Sciatic nerve (tissue), 2 donors: ENCODE data around the gene PRAME. TPM values are rescaled to one million over a fixed set of nuclear protein-coding genes. Genes with fewer than 3 reads are reported as not detected.
A peak's percentile ranks its signal among the peaks of the same experiment; 100 is the strongest.
"Not testable (repeated sequence)": the region's sequence is repeated elsewhere in the genome, so short reads cannot be mapped to it uniquely, and the experiment has no call there.

Experiments
- ATAC-seq: fragments of 200-7000 bp; cut with Tn5 transposase; one replicate; pipeline ENCODE4 v1.9.1; 2020; ENCODE audit warnings: mild to moderate bottlenecking, moderate library complexity
- DNase-seq: peaks from one replicate; pipeline ENCODE4 v3.0.0-alpha.2; 2020; ENCODE audit warnings: low spot score
- intact Hi-C: fragments of 100-400 bp; cut with DNase I; formaldehyde crosslinking; loops from one replicate; pipeline ENCODE4 v1.14.2; 2022
- total RNA-seq: library from RNA; stranded (reverse); fragmentation: NEBNext Ultra II Directional; extraction: Animal tissue kit (Norgen Biotek cat#: 25700); gene quantifications from one replicate; pipeline ENCODE4 v1.2.1, GENCODE V29; 2021
- donor health status: DM: no; HTN: no; CAD: no.
- donor health status: DM: no; HTN: no; CAD: no.

PRAME gene
- total RNA-seq, 1 donor from 2014 or later, result 0.27 TPM

GRCh38 chr22:22584722-22585121 is 25.7 kb upstream of the PRAME start:
- intact Hi-C loops, result no loop called here
- no peak for DNase-seq

GRCh38 chr22:22583030-22583429 is 24.0 kb upstream of the PRAME start:
- ATAC-seq, result no peak
- DNase-seq, result no peak
- intact Hi-C loops, result no loop called here

More at GRCh38 chr22:22584722-22585121, 25.7 kb upstream of the PRAME start:
- ATAC-seq, result no peak

- intact Hi-C loops, DNase-seq, ATAC-seq: not testable (repeated sequence)
Measured at GRCh38 chr22:22581524-22581923, 22.5 kb upstream of the PRAME start.

GRCh38 chr22:22579869-22580604 is 21.0 kb upstream of the PRAME start:
- DNase-seq, result no peak
- no peak for ATAC-seq
- intact Hi-C loops, result no loop called here

GRCh38 chr22:22578702-22579424 is 19.8 kb upstream of the PRAME start:
- intact Hi-C loops, result no loop called here
- DNase-seq (no peak), ATAC-seq (peak; percentile 86)

- DNase-seq, result no peak
- intact Hi-C loops, result no loop called here
- no peak for ATAC-seq
Measured at GRCh38 chr22:22576989-22577427, 17.9 kb upstream of the PRAME start.

GRCh38 chr22:22576244-22576988 is 17.4 kb upstream of the PRAME start:
- intact Hi-C loops, result no loop called here
- DNase-seq, result no peak
- ATAC-seq, result no peak

GRCh38 chr22:22574361-22574760 is 15.3 kb upstream of the PRAME start:
- DNase-seq, result no peak
- no peak for ATAC-seq
- intact Hi-C loops, result no loop called here

GRCh38 chr22:22573047-22573889 is 14.2 kb upstream of the PRAME start:
- intact Hi-C loops, result no loop called here
- no peak for ATAC-seq
- no peak for DNase-seq

- ATAC-seq (no peak), DNase-seq (no peak)
- intact Hi-C loops, result no loop called here
Measured at GRCh38 chr22:22571862-22572261, 12.8 kb upstream of the PRAME start.

- no peak for DNase-seq
- intact Hi-C loops, result no loop called here
- ATAC-seq, result no peak
Measured at GRCh38 chr22:22571429-22571828, 12.4 kb upstream of the PRAME start.

- DNase-seq, result no peak
- intact Hi-C loops, result no loop called here
- ATAC-seq, result no peak
Measured at GRCh38 chr22:22569218-22569617, 10.2 kb upstream of the PRAME start.

- DNase-seq, result no peak
- no peak for ATAC-seq
- intact Hi-C loops, result no loop called here
Measured at GRCh38 chr22:22565981-22566380, 6.9 kb upstream of the PRAME start.

GRCh38 chr22:22558071-22558971 is 744 bp downstream of the PRAME start:
- intact Hi-C loops, result no loop called here
- ATAC-seq, result no peak
- no peak for DNase-seq

- ATAC-seq, result no peak
- intact Hi-C loops, result no loop called here
- no peak for DNase-seq
Measured at GRCh38 chr22:22556995-22557925, 1.8 kb downstream of the PRAME start.

- intact Hi-C loops, result no loop called here
- DNase-seq (no peak), ATAC-seq (no peak)
Measured at GRCh38 chr22:22556578-22556977, 2.5 kb downstream of the PRAME start.

- ATAC-seq (no peak), DNase-seq (no peak)
- intact Hi-C loops, result no loop called here
Measured at GRCh38 chr22:22555596-22555995, 3.5 kb downstream of the PRAME start.
